HG02943 (cell line): ENCODE measurements around the gene BIVM.
A peak's percentile ranks its signal among the peaks of the same experiment; 100 is the strongest.

Experiments
- ATAC-seq: cut with Tn5 transposase; IDR thresholded peaks from one replicate; pipeline ENCODE4 v1.9.1; 2021; ENCODE audit warnings: mild to moderate bottlenecking, low read depth, moderate library complexity; ENCODE audit not compliant: unreplicated experiment

Gene BIVM

GRCh38 chr13:102781591-102781990 is 17.3 kb upstream of the BIVM start:
- ATAC-seq = no peak

GRCh38 chr13:102784483-102784882 is 14.4 kb upstream of the BIVM start:
- ATAC-seq = no peak

- no peak for ATAC-seq
Measured at GRCh38 chr13:102788683-102789082, 10.2 kb upstream of the BIVM start.

- ATAC-seq = no peak
Measured at GRCh38 chr13:102792396-102792795, 6.5 kb upstream of the BIVM start.

- no peak for ATAC-seq
Measured at GRCh38 chr13:102793611-102794355, 5.1 kb upstream of the BIVM start.

GRCh38 chr13:102799426-102800144 is 666 bp downstream of the BIVM start:
- ATAC-seq = peak; percentile 2

- peak; percentile 78 for ATAC-seq
Measured at GRCh38 chr13:102800145-102801041, 1.5 kb downstream of the BIVM start.

- ATAC-seq = no peak
Measured at GRCh38 chr13:102805680-102806079, 6.8 kb downstream of the BIVM start.

GRCh38 chr13:102807699-102808098 is 8.8 kb downstream of the BIVM start:
- no peak for ATAC-seq

GRCh38 chr13:102812611-102813287 is 13.8 kb downstream of the BIVM start:
- no peak for ATAC-seq

- ATAC-seq = no peak
Measured at GRCh38 chr13:102814025-102814607, 15.2 kb downstream of the BIVM start.

- ATAC-seq = no peak
Measured at GRCh38 chr13:102814793-102815192, 15.9 kb downstream of the BIVM start.

- no peak for ATAC-seq
Measured at GRCh38 chr13:102815788-102816187, 16.9 kb downstream of the BIVM start.

GRCh38 chr13:102816708-102817107 is 17.8 kb downstream of the BIVM start:
- ATAC-seq = no peak

- ATAC-seq = no peak
Measured at GRCh38 chr13:102817241-102817640, 18.3 kb downstream of the BIVM start.

- ATAC-seq = no peak
Measured at GRCh38 chr13:102817907-102818306, 19.0 kb downstream of the BIVM start.

GRCh38 chr13:102825400-102825799 is 26.5 kb downstream of the BIVM start:
- no peak for ATAC-seq

- ATAC-seq = no peak
Measured at GRCh38 chr13:102825921-102826706, 27.2 kb downstream of the BIVM start.

- ATAC-seq = no peak
Measured at GRCh38 chr13:102830646-102831045, 31.7 kb downstream of the BIVM start.
